Forelimb muscle (tissue), 1 donor: ENCODE measurements around the gene KRTAP19-7. TPM values are rescaled to one million over a fixed set of nuclear protein-coding genes. Genes with fewer than 3 reads are reported as not detected.

Experiments
- DNase-seq: peaks from one replicate; pipeline ENCODE4 v3.0.0-alpha.2; 2013; ENCODE audit warnings: low read depth
- polyA plus RNA-seq: library from polyadenylated mRNA; unstranded; fragments of 120-200 nt; gene quantifications from one replicate; pipeline ENCODE4 v1.2.1, GENCODE V29; 2013; ENCODE audit not compliant: insufficient read length

Gene KRTAP19-7
- polyA plus RNA-seq: not detected

GRCh38 chr21:30561264-30561895 is at the start of gene KRTAP19-7:
Gene KRTAP19-7, minus strand, starts transcription at chr21:30561314. Its CDS starts 25 bp downstream, at chr21:30561289.
- DNase-seq: no peak

DNA sequence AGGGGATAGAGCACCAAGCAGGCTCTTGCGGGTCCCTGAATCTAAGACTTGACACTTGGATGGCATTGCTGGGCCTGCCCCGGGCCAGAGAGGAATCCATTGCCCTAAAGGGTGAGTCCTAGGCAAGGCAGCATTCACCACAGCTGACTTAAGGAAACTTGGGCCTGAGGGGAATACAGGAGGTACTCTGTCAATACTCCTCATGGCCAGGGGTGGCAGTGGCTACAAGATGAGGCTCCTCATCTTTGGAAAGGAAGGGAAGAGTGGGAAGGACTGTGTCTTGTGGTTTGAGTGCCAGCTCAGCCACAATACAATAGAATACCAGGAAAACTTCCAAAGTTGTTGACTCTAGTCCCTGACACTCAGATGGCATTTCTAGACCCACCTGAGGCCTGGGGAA is 44.9 kb upstream of the KRTAP19-7 start:
- DNase-seq: no peak

GRCh38 chr21:30600787-30601186 is 39.7 kb upstream of the KRTAP19-7 start, which contains the start of gene KRTAP22-1:
Gene KRTAP22-1, plus strand, starts transcription at chr21:30601087.
- no peak for DNase-seq

DNA sequence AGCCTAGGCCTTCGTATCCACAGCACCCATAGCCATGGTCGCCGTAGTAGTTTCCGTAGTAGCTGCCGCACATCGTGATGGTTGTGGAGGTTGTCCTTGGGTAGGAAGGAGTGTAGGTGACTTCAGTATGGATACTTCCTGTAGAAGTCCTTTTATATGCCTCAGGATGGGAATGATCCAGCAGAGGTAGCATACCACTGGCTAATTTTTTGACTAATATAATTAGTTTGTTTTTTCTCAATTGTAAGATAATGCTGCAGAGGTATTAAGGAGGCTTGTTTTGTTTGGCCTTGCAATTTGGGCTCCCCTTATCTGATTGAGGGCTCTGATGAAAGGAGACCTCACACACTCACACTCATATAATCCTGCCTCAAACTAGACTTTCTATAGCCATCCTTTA is 37.7 kb upstream of the KRTAP19-7 start, which contains the start of gene KRTAP6-2:
Gene KRTAP6-2 (minus strand): TSS at position 101 of the 400 bp plus-strand sequence. CDS start 28 bp downstream, at position 73.
- no peak for DNase-seq

DNA sequence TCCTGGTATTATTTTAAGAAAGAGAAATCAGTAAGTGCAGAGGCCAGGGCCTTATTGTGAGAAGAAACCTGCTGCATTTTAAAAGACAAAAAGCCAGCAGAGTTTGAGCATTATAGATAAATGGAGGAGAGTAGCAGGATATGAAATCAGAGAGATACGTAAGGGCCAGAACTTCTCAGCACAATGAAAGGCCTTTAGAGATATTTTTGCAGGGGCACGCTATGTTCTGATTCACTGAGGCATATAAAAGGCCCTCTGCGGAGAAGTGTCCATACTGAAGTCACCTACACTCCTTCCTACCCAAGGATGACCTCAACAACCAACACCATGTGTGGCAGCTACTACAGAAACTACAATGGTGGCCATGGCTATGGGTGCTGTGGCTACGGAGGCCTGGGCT is 31.0 kb upstream of the KRTAP19-7 start, which contains the start of gene KRTAP6-3:
Gene KRTAP6-3 (plus strand): TSS at position 301 of the 400 bp plus-strand sequence. CDS start 6 bp downstream, at position 307.
- DNase-seq: no peak

- DNase-seq: no peak
Observed at GRCh38 chr21:30590297-30590696, 29.2 kb upstream of the KRTAP19-7 start, which contains the start of gene KRTAP22-2. Gene KRTAP22-2, minus strand, starts transcription at chr21:30590397.

DNA sequence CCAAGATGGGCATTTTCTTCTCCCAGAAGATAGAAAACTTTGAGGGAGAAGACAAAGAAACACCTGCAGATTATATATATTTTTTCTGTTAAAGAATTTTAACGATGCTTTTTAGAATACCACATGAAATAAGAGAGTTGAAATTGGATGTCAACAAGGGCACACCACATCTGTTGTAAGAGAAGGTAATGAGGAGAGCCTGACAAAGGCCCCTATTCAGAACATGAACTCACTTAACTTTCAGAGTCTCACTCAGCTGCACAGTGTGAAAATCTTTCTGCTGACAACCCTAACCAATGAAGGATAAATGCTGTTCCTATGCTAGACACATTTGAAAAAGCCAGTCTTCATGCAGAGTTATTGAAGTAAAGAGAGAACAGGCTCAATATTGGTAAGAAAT is 21.8 kb upstream of the KRTAP19-7 start:
- no peak for DNase-seq

DNA sequence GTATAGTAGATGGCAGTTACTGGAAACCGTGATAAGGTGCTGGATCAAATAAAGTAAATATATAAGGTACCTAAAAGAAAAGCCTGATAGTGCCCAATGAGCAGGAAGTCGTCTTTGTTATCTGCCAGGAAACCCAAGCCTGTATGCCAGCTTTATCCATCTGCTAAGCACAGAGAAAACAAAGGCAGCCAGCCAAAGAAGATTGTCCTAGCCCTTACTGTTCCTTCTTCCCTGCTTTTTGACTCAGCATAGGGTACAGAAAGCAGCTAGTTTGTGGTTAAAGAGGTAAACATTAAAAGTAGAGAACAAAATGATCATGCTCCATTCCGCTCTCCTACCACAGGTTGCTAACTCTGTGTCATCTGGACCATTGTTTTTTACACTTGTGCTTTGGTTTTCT is 19.0 kb upstream of the KRTAP19-7 start:
- DNase-seq: no peak

GRCh38 chr21:30579346-30579745 is 18.2 kb upstream of the KRTAP19-7 start:
- DNase-seq: peak; percentile 26

DNA sequence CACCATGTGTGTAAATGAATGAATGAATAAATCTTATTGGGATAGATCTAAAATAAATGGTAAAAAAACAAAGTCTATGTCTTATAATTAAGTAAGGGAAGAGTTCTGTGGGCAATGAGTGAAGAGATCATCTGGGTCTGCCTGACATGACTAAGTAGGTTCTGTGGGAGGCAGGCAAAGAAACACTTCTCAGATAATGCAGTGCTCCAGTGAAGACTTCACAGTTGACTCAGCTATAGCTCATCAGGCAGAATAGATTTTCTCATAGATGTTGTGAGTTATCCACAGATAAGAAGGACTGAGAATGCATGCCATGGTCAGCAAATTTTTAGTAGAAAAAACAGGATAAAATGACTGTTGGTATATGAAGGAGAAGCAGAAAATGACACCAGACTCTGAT is 16.7 kb upstream of the KRTAP19-7 start:
- no peak for DNase-seq

GRCh38 chr21:30567617-30568016 is 6.5 kb upstream of the KRTAP19-7 start:
- no peak for DNase-seq

DNA sequence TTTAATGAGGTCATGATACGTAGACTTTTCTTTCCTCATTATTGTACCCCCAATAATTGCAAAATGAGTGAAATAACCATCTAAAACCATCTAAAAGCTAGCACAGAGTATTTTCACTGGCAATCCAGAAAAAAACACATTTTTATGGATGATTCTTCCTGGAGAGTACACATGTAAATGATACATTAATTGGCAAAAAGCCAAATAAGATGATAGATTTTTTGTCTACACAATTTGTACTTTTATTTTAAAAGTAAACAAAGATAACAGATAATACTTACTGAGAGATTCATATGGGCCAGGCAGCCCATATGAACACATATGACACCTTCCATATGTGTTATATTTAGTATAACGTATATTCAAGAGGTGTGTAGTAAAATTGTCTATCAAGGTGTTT is 2.5 kb upstream of the KRTAP19-7 start:
- DNase-seq: no peak

DNA sequence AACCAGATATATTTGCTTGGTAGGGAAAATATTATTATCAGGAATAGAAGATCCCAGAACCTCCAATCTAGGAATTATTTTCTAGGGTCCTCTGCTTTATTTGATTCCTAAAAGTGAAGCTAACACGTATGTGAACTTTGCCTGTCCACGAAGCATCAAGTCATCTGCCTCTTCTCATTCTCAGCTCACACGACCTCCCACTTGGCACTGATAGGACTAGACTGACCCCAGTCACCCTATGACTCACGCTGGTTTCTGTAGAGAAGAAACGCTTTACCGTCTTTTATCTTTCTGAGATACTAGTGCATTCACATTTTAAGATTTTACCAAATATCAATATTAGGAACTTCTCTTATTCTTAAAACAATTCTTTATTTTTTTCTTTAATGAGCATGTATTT is 2.0 kb upstream of the KRTAP19-7 start:
- DNase-seq: no peak

DNA sequence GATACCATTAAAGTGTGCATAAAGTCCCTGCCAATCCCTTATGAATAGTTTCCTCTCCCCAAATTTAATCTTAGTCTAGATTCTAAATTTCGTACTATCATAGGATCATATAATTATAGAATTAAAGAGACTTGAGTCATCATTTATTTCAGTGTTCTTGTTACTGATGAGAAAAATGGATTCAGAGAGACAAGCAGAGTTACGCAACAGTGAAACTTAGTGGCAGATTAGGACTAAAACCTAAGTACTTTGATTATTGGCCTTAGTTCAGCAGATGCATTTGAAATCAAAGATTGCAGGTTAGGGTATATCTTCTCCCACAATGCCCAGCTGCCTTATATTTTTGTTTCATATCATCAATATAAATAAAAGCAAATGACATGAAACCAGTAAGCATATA is 843 bp upstream of the KRTAP19-7 start:
- DNase-seq: no peak

DNA sequence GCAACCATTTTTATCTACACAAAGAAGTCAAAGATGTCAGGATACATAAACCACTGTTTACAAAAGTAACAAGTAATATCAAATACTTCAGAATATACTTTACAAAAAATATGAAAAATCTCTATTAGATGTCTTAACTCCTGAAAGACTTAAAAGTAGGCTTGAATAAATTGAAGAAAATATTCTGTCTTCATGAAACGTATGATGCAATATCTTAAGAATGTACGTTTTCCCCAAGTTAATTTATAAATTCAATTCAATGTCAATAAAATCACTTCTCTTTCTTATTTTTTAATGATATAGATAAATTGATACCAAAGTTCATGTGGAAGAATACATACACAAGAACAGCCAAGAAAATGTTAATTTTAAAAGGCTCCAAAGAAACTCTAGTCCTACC is 6.0 kb downstream of the KRTAP19-7 start:
- no peak for DNase-seq

GRCh38 chr21:30552782-30553181 is 8.3 kb downstream of the KRTAP19-7 start:
- no peak for DNase-seq

DNA sequence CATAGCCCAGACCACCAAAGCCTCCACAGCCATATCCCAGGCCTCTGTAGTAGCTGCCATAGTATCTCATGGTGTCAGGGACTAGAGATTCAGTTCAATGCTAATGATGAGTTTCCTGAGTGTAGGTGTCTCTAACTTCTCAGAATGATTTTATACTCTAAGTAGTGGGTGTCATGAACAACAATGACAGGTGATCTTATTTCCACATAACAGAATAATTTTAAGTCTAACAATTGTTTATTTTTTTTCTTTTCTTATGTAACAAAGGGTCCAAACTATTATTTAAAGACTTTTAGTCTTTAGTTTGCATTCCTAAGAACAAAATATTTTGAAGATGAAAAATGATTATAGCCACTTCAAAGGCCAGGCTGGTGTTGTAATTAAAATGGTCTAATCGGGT is 19.4 kb downstream of the KRTAP19-7 start, which contains the start of gene KRTAP19-6:
Gene KRTAP19-6 (minus strand): TSS at position 101 of the 400 bp plus-strand sequence. CDS start 31 bp downstream, at position 70.
- DNase-seq: no peak

DNA sequence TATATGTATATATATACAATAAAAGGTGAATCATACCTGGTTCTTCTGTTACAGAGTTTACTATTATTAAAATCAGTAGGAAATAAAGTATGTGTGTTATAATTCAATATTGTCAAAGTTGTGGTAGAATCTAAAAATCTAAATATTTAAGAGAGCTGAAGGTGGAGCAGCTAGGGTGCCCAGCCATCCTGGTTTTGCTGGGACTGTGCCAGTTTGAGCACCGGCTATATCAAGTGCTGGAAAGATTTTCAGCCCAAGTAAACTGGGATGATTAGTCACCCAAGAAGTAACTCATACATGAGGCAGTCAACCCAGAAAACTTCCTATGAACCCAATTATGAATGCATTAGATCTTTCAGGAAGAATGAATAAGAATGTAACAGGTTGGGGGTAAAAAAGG is 42.2 kb downstream of the KRTAP19-7 start:
- DNase-seq: no peak

- no peak for DNase-seq
Observed at GRCh38 chr21:30515681-30516080, 45.4 kb downstream of the KRTAP19-7 start.
